MG63 (cell line): ENCODE data around the gene TBC1D14. TPM values are rescaled to one million over a fixed set of nuclear protein-coding genes. Genes with fewer than 3 reads are reported as not detected.

Experiments
- DNase-seq: peaks from one replicate; pipeline ENCODE4 v3.0.0-alpha.2; 2020
- H3K27me3 ChIP-seq: fragments of 250-450 bp; sonication (Bioruptor Pico); 2 replicates; pipeline ENCODE4 v1.5.1; 2020; ENCODE audit warnings: mild to moderate bottlenecking, moderate library complexity
- H3K36me3 ChIP-seq: fragments of 250-450 bp; sonication (Bioruptor Pico); 2 replicates; pipeline ENCODE4 v1.5.1; 2020; ENCODE audit warnings: mild to moderate bottlenecking, moderate library complexity
- H3K4me3 ChIP-seq: fragments of 250-450 bp; sonication (Bioruptor Pico); 2 replicates; pipeline ENCODE4 v1.5.1; 2020; ENCODE audit warnings: mild to moderate bottlenecking, moderate library complexity
- H3K9me3 ChIP-seq: fragments of 250-450 bp; sonication (Bioruptor Pico); 2 replicates; pipeline ENCODE4 v1.5.1; 2020; ENCODE audit warnings: mild to moderate bottlenecking, moderate library complexity
- total RNA-seq: library from RNA; depleted of rRNA; stranded (reverse); fragments of >200 nt; shearing (Covaris generic); gene quantifications from 2 replicates; pipeline ENCODE4 v1.2.3, GENCODE V29; 2014; ENCODE audit warnings: low replicate concordance

The TBC1D14 gene
- total RNA-seq, 1 experiment from 2014 or later, result 16.3 TPM

DNA sequence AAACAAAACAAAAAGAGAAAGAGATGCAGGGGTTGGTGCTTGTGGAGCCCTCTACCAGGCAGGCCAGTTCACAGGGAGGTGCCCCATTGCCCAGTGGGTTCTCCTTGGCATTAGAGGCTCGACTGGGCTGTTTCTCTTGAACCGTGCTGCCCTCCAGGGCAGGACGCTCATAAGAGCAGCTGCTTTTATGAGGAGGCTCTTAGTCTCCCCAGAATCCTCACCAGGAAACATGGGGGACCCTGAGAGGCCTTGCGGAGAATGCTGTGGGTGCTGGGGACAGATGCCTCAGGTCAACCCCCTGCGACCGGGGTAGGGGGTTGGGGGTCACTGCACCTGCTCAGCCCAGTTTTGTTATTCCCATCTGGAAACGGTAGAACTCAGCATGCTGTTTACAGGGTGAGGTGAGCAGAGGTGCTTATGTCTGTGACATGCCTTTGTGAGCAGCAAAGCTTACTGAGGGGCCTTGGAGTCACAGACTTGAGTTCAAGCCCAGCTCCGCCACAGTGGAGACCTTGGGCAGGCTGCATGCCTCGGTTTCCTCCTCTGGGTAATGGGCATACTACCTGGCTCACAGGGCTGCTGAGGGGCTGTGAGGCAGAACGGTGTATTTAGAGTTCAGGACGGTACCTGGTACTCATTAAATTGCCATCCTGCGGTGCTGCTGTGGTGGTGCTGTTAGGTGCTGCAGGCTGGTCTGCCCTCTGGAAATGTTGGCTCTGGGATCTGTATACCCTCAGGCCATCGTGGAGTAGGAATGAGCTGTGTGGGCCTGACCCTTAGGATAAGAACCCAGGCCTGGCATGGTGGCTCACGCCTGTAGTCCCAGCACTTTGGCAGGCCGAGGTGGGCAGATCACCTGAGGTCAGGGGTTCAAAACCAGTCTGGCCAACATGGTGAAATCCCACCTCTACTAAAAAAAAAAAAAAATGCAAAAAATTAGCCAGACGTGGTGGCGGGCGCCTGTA lies 5.7 kb downstream of the TBC1D14 start:
- H3K9me3 ChIP-seq, result no peaks in the 10 kb centered on the region
- H3K36me3 ChIP-seq, result no peaks in the 10 kb centered on the region
- no peaks in the 10 kb centered on the region for H3K27me3 ChIP-seq
- no peak for DNase-seq
- no peak overlapping the region for H3K4me3 ChIP-seq

DNA sequence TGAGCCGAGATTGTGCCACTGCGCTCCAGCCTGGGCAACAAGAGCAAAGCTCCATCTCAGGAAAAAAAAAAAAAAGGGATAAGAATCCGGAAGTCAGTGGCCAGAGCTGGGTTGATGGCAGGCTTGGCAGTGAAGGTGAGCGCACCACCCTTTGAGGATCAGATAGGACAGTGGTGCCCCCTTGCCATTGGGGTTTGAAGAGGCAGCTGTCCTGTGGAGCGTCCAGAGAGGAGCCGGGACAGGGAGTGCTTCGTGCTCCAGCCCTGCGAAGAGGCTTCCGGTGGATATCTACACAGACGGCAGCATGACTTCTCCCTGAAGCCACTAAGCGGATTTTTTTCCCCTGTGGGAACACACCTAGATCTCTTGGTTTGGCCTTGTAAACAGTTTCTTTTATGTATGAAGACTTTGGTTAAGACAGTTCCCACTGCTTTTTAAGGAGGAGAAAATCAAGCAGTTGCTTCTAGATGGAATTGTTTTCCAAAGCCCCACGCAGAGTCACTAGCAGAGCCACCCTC lies 6.5 kb downstream of the TBC1D14 start:
- Histone ChIP-seq H3K27me3 (no peaks in the 10 kb centered on the region), H3K9me3 (no peaks in the 10 kb centered on the region), H3K4me3 (no peak overlapping the region), H3K36me3 (no peaks in the 10 kb centered on the region)
- no peak for DNase-seq

DNA sequence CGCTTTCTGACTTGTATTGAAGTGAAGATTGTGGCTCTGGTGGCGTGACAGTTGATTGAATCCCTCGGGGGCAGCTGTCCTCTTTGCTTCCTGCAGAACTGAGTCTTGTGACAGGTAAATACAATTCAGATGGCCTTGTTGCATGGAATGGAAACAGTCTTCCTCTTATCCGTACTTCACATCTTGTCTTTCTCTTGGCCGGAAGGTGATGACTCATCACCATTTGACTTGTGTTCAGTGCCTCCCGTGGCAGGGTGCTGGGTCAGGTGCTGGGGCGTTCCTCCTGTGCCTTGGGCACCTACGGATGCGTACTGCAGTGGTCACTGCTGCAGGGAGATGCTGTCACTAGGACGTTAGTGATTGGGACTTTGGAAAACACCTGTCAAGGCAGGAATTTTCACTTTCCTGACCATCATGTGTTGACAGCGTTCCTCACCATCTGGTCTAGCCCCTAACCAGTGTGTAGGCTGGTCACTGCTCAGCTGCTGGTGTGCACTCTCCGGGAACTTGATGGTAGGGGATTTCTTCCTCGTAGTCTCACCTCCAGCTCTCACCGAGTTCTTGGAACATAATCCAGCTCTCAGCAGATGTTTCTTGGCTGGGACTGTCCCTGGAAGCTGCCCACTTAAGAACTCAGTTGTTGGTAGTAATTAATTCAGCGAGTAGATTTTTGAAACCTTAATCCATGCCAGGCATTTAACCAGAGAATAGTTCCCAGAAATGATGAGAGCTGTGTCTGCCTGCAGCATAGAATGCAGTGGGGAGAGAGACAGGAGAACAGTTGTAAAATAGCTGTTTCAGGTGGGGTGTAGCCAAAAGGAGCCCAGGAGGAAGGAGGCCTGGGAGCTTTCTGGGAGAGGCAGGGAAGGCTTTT lies 7.2 kb downstream of the TBC1D14 start:
- Histone ChIP-seq H3K36me3 (no peaks in the 10 kb centered on the region), H3K9me3 (no peaks in the 10 kb centered on the region), H3K4me3 (no peak overlapping the region), H3K27me3 (no peaks in the 10 kb centered on the region)
- DNase-seq, result no peak

DNA sequence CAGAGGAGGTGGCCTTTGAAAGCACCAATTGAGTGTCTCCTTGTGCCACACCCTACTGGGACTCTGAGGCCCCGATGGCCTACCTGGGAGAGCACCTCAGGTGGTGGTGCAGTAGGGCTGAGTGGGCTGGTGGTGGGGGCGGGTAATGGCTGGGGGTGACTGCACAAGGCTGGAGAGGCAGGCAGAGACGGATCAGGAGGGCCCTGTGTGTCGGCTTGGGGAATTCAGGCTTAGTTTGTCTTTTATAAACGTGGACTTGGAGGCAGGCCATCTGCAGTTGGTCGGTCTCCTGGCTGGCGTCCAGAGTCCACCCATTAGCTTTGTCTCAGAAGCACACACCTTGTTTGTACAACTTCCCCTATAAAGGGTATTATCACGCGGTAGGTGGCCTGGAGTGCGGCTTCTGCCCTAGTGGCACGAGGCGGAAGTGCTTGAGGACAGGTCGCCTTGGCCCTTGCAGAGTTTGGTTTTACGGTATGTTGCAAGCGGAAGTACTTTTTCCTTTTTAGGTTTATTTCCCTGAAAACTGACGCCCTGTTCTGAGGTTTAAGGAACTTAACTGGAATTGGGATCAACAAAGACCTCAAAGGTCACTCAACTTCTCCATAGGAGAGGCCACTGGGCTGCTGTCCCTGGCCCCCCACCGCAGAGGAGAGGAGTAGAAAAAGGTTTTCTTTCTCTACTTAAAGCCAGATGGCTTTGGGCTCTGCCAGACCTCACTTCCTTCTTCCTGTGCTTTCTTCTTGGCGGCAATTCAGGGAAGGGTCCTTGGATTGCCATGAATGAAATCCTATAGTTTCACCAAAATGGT lies 8.0 kb downstream of the TBC1D14 start:
- DNase-seq, result no peak
- Histone ChIP-seq H3K4me3 (no peak overlapping the region), H3K27me3 (no peaks in the 10 kb centered on the region)

DNA sequence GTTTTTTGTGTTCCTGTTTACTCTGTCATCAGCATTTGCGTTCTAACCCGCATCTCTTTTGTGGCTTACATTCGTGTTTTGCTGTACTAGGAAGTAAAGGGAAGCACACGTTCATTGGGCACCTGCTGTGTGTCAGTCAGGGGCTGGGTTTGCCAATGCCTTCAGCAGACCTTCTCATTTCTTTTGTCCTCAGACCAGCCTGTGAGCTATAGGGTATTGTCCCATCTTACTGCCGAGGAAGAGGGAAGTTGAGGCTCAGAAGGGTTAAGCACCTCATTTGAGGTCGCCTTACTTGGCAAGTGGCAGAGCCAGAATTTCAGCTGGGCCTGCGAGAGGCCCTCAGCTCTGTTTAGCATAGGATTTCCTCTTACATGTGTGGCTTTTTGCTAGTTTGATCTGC lies 8.7 kb downstream of the TBC1D14 start:
- no peak for DNase-seq
- H3K27me3 ChIP-seq, result no peaks in the 10 kb centered on the region
- H3K36me3 ChIP-seq, result no peaks in the 10 kb centered on the region
- no peaks in the 10 kb centered on the region for H3K9me3 ChIP-seq
- no peak overlapping the region for H3K4me3 ChIP-seq

More for the DNA sequence above, 8.0 kb downstream of the TBC1D14 start:
- no peaks in the 10 kb centered on the region for H3K9me3 ChIP-seq
- no peaks in the 10 kb centered on the region for H3K36me3 ChIP-seq

DNA sequence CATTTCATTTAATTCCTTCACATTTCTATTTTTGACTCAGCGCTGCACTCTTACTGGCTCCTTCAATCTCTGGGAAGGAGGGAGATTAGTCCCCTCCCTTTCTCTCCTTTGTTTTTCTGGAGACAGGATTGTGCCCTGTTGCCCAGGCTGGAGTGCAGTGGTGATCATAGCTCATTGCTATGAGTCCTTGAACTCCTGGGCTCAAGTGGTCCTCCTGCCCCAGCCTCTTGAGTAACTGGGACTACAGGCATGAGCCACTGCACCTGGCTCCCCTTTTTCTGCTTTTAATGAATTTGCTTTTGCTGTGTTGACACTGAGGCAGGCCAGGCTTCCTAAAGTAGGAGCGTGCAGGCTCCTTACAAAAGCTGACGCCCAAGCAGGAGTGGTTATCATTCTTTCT lies 10.5 kb downstream of the TBC1D14 start:
- no peaks in the 10 kb centered on the region for H3K36me3 ChIP-seq
- no peaks in the 10 kb centered on the region for H3K27me3 ChIP-seq
- no peaks in the 10 kb centered on the region for H3K9me3 ChIP-seq
- no peak for DNase-seq
- no peak overlapping the region for H3K4me3 ChIP-seq

DNA sequence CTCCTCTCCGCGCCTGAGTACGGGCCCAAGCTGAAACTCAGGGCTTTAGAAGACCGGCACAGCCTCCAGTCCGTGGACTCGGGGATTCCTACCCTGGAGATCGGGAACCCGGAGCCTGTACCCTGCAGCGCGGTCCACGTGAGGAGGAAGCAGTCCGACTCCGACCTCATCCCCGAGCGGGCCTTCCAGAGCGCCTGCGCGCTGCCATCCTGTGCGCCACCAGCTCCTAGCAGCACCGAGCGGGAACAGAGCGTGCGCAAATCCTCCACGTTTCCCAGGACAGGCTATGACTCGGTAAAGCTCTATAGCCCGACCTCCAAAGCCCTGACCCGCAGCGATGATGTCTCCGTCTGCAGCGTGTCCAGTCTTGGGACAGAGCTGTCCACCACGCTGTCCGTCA lies 13.9 kb downstream of the TBC1D14 start:
- no peak for DNase-seq
- no peaks in the 10 kb centered on the region for H3K9me3 ChIP-seq
- no peaks in the 10 kb centered on the region for H3K27me3 ChIP-seq
- H3K4me3 ChIP-seq, result no peak overlapping the region
- H3K36me3 ChIP-seq, result no peaks in the 10 kb centered on the region

DNA sequence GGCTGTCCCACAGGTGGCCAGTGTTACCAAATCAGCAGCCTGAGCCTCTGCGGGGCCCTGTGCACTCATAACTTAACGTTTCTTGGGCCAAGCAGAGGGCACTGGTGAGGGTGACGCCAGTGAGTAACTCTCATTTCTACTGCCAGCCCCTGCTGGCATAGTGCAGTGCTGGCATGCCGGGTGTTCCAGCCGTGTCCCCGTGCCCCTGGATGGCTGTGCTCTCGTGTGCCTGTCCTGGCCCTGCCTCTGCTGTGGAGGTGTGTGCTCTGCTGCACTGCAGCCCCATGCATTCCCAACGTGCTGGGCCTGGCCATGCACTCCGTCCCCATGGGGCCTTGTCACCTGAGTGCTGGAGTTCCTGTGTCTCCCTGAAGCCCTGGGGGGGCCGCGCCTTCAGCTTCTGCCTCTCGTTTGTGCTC lies 14.7 kb downstream of the TBC1D14 start:
- DNase-seq, result no peak
- Histone ChIP-seq H3K4me3 (no peak overlapping the region), H3K27me3 (no peaks in the 10 kb centered on the region), H3K36me3 (no peaks in the 10 kb centered on the region), H3K9me3 (no peaks in the 10 kb centered on the region)

DNA sequence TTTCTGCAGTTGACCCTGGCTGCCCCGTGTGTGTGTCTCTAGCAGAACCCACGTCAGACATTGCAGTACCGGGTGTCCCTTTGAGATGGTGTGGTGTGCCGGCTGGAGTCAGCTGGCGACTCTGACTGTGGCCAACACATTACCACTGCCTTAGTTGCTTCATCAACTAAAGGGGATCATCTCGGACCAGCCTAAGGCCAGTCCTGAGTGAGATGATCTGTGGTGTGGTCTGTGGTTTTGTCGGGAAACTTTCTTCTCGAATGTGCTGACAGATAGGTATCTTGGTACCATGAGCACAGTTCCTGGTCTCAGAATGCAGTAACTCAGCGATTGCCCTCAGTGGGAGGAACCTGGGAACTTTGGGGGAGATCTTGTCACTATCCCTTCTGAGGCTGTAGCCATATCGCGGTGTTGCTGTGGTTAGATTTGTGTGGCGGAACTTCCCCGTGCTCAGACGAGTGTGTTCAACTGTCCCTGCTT lies 15.8 kb downstream of the TBC1D14 start:
- H3K36me3 ChIP-seq, result no peaks in the 10 kb centered on the region
- H3K9me3 ChIP-seq, result no peaks in the 10 kb centered on the region
- DNase-seq, result no peak
- no peak overlapping the region for H3K4me3 ChIP-seq
- H3K27me3 ChIP-seq, result no peaks in the 10 kb centered on the region

DNA sequence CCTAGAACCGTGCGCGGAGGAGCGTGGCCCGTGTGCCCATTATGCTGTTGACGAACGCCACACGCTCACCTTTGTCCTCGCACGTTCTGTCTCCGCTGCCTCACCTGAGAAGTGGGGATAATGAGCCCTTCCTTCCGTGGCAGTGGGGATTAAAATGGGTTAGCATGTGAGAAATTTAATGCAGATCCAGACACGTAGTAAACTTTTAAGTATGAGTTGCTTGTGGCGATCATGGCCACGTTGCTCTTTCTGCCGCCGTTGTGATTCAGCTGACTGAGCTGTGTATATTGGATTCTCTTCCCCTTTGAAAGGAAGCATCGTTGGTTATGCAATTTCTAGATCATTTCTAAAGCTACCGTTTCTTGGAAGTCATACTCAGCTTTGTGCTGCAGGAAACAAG lies 16.5 kb downstream of the TBC1D14 start:
- Histone ChIP-seq H3K27me3 (no peaks in the 10 kb centered on the region), H3K9me3 (no peaks in the 10 kb centered on the region), H3K4me3 (no peak overlapping the region), H3K36me3 (no peaks in the 10 kb centered on the region)
- DNase-seq, result no peak

DNA sequence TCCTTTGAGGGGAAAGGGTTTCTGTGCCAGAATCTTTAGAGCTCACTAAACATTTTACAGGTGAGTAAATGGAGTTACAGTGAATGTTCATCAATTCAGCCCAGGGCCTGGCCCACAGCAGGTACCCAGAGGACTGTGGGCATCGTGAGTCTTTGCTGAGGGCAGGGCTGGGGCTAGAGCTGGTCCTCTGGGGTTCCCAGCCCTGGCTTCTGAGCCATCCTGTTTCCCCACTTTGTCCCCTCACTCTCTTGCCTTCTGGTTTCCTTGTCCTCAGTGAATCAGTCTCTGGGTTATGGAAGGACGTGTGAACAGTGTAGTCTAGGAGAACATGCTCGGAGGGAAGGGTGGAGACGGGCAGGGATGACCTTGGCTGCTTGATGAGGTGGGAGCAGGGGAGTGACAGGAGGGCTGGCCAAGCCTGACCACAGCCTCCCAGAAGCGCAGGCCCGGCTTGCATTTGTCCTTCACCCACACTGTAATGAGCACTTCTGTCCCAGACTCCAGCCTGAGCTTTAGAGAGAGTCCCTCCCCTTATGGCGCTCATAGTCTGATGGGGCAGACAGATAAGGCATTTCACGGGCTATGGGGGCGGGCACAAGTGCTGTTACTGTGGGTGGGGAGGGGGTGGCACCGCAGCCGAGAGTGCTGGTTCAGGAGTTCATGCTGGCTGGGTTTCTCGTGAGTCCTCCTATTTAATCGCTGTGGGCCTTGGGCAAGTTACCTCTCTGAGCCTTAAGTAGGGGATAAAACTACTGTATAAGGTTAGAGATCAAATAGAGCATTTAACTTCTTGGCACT lies 17.3 kb downstream of the TBC1D14 start:
- Histone ChIP-seq H3K9me3 (no peaks in the 10 kb centered on the region), H3K36me3 (no peaks in the 10 kb centered on the region), H3K4me3 (no peak overlapping the region), H3K27me3 (no peaks in the 10 kb centered on the region)
- no peak for DNase-seq

DNA sequence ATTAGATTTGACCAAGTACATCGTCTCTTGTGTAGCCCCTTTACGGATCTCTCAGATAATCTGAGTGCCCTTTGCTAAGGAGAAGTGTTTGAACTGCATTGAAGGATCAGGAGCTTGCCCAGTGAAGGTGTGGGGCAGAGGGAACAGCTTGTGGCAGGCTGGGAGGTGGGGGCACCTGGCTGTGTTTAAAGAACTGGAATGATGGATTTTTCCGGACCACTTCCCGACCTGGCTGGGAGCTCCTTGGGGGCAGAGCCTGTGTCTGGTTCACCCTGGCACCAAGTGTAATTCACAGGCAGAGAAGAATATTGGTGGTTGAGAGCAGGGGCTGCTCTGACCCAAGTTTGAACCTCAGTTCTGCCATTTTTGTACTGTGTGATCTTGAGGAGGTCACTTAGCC lies 18.5 kb downstream of the TBC1D14 start:
- H3K36me3 ChIP-seq, result no peaks in the 10 kb centered on the region
- no peak for DNase-seq
- no peak overlapping the region for H3K4me3 ChIP-seq
- H3K27me3 ChIP-seq, result no peaks in the 10 kb centered on the region
- no peaks in the 10 kb centered on the region for H3K9me3 ChIP-seq

DNA sequence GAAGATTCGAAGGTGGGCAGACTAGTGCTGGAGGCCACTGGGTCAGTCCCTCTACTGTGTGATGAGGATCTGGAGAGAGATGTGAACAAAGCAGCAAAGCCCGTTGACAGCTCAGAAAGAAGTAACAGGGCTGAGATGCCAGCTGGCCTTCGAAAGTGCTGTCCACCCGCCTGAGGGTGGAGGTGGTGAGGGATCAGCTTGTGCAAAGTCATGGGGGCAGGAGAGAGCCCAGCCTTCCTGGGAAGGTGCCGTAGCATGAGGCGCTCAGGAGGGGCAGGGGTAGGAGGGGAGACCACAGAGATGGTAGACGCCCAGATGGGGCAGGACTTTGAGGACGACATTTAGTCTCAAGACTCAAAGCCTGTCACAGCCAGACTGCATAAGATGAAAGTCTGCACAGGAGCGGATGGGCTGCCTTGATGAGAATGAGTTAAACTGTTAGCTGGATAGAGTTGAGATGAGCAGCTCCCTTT lies 19.7 kb downstream of the TBC1D14 start:
- Histone ChIP-seq H3K27me3 (no peaks in the 10 kb centered on the region), H3K36me3 (no peaks in the 10 kb centered on the region), H3K9me3 (no peaks in the 10 kb centered on the region), H3K4me3 (no peak overlapping the region)
- DNase-seq, result no peak

DNA sequence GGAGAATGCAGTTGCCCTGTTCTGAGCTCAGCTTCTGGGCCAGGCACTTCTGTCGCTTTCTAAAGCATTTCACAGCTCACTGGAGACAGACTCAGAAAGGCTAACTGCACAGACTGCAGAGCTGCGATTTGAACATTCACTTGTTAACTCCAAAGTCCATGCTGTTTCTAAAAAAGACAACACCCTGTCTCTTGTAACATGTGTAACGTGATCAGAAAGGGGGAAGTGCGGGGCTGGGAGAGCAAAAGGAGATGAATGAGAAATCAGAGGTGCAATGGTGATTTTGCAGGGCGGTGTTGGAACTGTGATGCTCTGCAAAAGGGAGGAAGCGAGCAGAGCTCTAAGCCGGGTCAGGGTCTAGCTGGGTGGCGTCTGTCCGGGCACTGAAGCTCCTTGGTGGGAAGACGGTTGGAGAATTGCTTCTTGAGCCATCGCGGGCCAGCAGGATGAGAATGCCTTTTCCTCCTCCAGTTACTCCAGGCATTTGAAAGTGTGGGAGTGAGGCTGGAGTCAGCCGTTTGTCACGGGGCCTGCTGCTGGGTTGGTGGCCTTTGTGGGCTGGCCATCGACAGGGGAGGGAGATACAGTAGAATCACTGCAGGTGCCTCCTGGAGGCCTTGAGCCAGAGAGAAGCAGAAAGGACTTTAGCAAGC lies 20.3 kb downstream of the TBC1D14 start:
- H3K27me3 ChIP-seq, result no peaks in the 10 kb centered on the region
- H3K36me3 ChIP-seq, result no peaks in the 10 kb centered on the region
- DNase-seq, result no peak
- no peaks in the 10 kb centered on the region for H3K9me3 ChIP-seq
- H3K4me3 ChIP-seq, result no peak overlapping the region

DNA sequence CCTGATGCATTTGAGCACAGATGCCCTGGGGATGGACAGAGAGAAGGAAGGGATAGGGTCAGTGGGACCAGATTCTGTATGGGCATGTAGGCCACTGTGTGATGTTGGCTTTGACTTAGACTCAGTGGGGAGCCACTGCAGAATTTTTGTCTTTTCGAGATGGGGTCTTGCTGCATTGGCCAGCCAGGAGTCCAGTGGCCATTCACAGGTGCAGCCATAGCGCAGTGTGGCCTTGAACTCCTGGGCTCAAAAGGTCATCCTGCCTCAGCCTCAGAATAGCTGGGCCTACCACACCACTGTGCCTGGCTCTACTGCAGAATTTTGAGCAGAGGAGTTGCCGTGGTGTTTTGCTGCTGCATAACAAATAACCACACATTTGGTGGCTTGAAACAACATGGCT lies 22.8 kb downstream of the TBC1D14 start:
- Histone ChIP-seq H3K27me3 (no peaks in the 10 kb centered on the region), H3K36me3 (no peaks in the 10 kb centered on the region), H3K4me3 (no peak overlapping the region), H3K9me3 (no peaks in the 10 kb centered on the region)
- no peak for DNase-seq
